Body of pancreas (tissue), 4 donors: Measurements from ENCODE around the gene OSTF1.

Experiments used
- CTCF ChIP-seq, 7 experiments: fragments of 450-650 bp in 4 of 7; fragments of 200-600 bp in 3 of 7; sonication (generic) in 3 of 7; IDR thresholded peaks; one replicate each; pipeline ENCODE4 v1.5.1; 2016 to 2019; ENCODE audit warnings: antibody characterized with exemption in 7 of 7
- POLR2A ChIP-seq, 3 donors: fragments of 450-650 bp; IDR thresholded peaks; one replicate each; pipeline ENCODE4 v1.6.1; 2016; ENCODE audit warnings: antibody characterized with exemption in 3 of 3, mild to moderate bottlenecking in 2 of 3

- TF ChIP-seq CTCF (IDR thresholded peaks at IDR 0.05) = no peak
- no peak for TF ChIP-seq POLR2A (IDR thresholded peaks at IDR 0.05)
These were observed 61.5 kb downstream of the OSTF1 start for GRCh38 chr9:75149841-75150241.
